Fibroblast of lung (primary cell): ENCODE measurements around the gene MRGPRX4. TPM values are rescaled to one million over a fixed set of nuclear protein-coding genes. Genes with fewer than 3 reads are reported as not detected.
"Not testable (repeated sequence)": the region's sequence is repeated elsewhere in the genome, so short reads cannot be mapped to it uniquely, and the experiment has no call there.

Experiments
- DNase-seq, 2 donors: peaks; one replicate each; pipeline versions ENCODE4 v3.0.0 to v3.0.0-alpha.2; 2010; ENCODE audit warnings: low read depth in 2 of 2
- H2AFZ ChIP-seq: 2 replicates; pipeline ENCODE4 v1.5.1; 2012; ENCODE audit warnings: low read length, control low read depth, inconsistent platforms
- H3K27ac ChIP-seq: 2 replicates; pipeline ENCODE4 v1.5.1; 2011; ENCODE audit warnings: low read length, control low read depth; ENCODE audit not compliant: insufficient read depth
- H3K27me3 ChIP-seq: 2 replicates; pipeline ENCODE4 v1.5.1; 2011; ENCODE audit warnings: mild to moderate bottlenecking, low read length; ENCODE audit not compliant: control insufficient read depth, insufficient read depth
- H3K36me3 ChIP-seq: 2 replicates; pipeline ENCODE4 v1.5.1; 2011; ENCODE audit warnings: low read length; ENCODE audit not compliant: control insufficient read depth, insufficient read depth
- H3K4me1 ChIP-seq: 2 replicates; pipeline ENCODE4 v1.5.1; 2011; ENCODE audit warnings: low read length; ENCODE audit not compliant: control insufficient read depth, insufficient read depth; ENCODE audit errors: extremely low read depth
- H3K4me2 ChIP-seq: 2 replicates; pipeline ENCODE4 v1.5.1; 2011; ENCODE audit warnings: low read length, control low read depth; ENCODE audit not compliant: insufficient read depth; ENCODE audit errors: extremely low read depth
- H3K4me3 ChIP-seq, 4 experiments: fragments of 200-600 bp in 1 of 4; sonication (generic) in 1 of 4; replicated peaks in 1 of 4; 2 replicates each; pipeline ENCODE4 v1.5.1; 2011 to 2016; ENCODE audit warnings: low read length in 4 of 4, low read depth in 3 of 4, mild to moderate bottlenecking in 3 of 4, control low read depth in 2 of 4, inconsistent platforms in 1 of 4, mixed read lengths in 1 of 4; ENCODE audit not compliant: insufficient read depth in 1 of 4; ENCODE audit errors: control extremely low read depth in 1 of 4
- H3K79me2 ChIP-seq: 2 replicates; pipeline ENCODE4 v1.5.1; 2012; ENCODE audit warnings: mild to moderate bottlenecking, low read length, inconsistent platforms; ENCODE audit not compliant: control insufficient read depth, insufficient read depth
- H3K9ac ChIP-seq: 2 replicates; pipeline ENCODE4 v1.5.1; 2011; ENCODE audit warnings: mild to moderate bottlenecking, low read length, control low read depth; ENCODE audit not compliant: insufficient read depth
- H3K9me3 ChIP-seq: 2 replicates; pipeline ENCODE4 v1.5.1; 2012; ENCODE audit warnings: low read depth, low read length; ENCODE audit not compliant: control insufficient read depth, insufficient read depth
- H4K20me1 ChIP-seq: 2 replicates; pipeline ENCODE4 v1.5.1; 2011; ENCODE audit warnings: low read length; ENCODE audit not compliant: control insufficient read depth, insufficient read depth; ENCODE audit errors: extremely low read depth
- CTCF ChIP-seq, 2 donors: IDR thresholded peaks in 1 of 2; conservative IDR thresholded peaks in 1 of 2; 1 replicate in 1 of 2; 2 replicates in 1 of 2; pipeline ENCODE4 v1.5.1; 2011 to 2012; ENCODE audit warnings: low read length in 2 of 2, control low read depth in 1 of 2, inconsistent platforms in 1 of 2, low read depth in 1 of 2, mild to moderate bottlenecking in 1 of 2
- EZH2 ChIP-seq: IDR thresholded peaks from 2 replicates; pipeline ENCODE4 v1.5.1; 2012; ENCODE audit warnings: low read length, control low read depth, mild to moderate bottlenecking; ENCODE audit errors: missing control alignments
- polyA minus RNA-seq: library from RNA; depleted of rRNA, polyadenylated mRNA; stranded (reverse); fragments of >200 nt; gene quantifications from 2 replicates; pipeline ENCODE4 v1.2.3, GENCODE V29; 2011; ENCODE audit warnings: low replicate concordance
- polyA plus RNA-seq, 2 donors: library from polyadenylated mRNA; depleted of rRNA in 1 of 2; stranded (reverse) in 1 of 2; unstranded in 1 of 2; fragments of >200 nt; gene quantifications; 2 replicates each; pipeline ENCODE4 v1.2.1, GENCODE V29; 2011 to 2012; ENCODE audit warnings: missing spikeins in 1 of 2
- total RNA-seq: library from RNA; depleted of rRNA; stranded (reverse); fragments of >200 nt; gene quantifications from 2 replicates; pipeline ENCODE4 v1.2.1, GENCODE V29; 2014

MRGPRX4 gene
- not detected in 2 replicates for total RNA-seq
- polyA plus RNA-seq = not detected in 2 replicates
- not detected in 2 replicates for polyA plus RNA-seq (2012)
- not detected in 2 replicates for polyA minus RNA-seq

GRCh38 chr11:18172666-18173065 is at the start of gene MRGPRX4:
MRGPRX4 (plus strand) TSS chr11:18172837; CDS start chr11:18173257, 420 bp downstream.
- Histone ChIP-seq H3K27ac (no peak within 1 kb of the TSS), H3K9me3 (no peaks in the 10 kb centered on the region), H3K4me2 (no peak within 1 kb of the TSS), H4K20me1 (no peaks in the 10 kb centered on the region), H3K4me3 (no peak within 1 kb of the TSS), H2AFZ (no peak within 1 kb of the TSS), H3K27me3 (peaks cover 3% of the 10 kb centered on the region), H3K36me3 (no peaks in the 10 kb centered on the region), H3K4me1 (no peaks in the 10 kb centered on the region), H3K79me2 (no peaks in the 10 kb centered on the region), H3K9ac (no peak within 1 kb of the TSS)
- no peak for DNase-seq
- TF ChIP-seq EZH2 = no peak
- no peak for TF ChIP-seq CTCF (conservative IDR thresholded peaks at IDR 0.05 in 1 of 2, IDR thresholded peaks at IDR 0.05 in 1 of 2; ENCODE audit: low read depth in 1 of 2, low read length in 2 of 2)

DNA sequence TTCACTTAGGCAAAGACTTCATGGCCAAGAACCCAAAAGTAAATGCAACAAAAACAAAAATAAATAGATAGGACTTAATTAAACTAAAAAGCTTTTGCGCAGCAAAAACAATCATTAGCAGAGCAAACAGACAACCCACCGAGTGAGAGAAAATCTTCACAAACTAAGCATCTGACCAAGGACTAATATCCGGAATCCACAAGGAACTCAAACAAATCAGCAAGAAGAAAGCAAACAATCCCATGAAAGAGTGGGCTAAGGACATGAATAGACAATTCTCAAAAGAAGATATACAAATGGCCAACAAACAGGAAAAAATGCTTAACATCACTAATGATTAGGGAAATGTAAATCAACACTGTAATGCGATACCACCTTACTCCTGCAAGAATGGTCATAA is 41.5 kb upstream of the MRGPRX4 start:
- H4K20me1 ChIP-seq, H3K36me3 ChIP-seq, H3K9me3 ChIP-seq, H3K27ac ChIP-seq, H3K9ac ChIP-seq, H3K4me1 ChIP-seq, H2AFZ ChIP-seq, DNase-seq, H3K79me2 ChIP-seq, H3K4me2 ChIP-seq, H3K4me3 ChIP-seq, H3K27me3 ChIP-seq: not testable (repeated sequence)

GRCh38 chr11:18132341-18132740 is 40.3 kb upstream of the MRGPRX4 start, which contains the start of gene MRGPRX3:
MRGPRX3 (plus strand) TSS chr11:18132571; CDS start chr11:18137203, 4,632 bp downstream.
- no peak within 1 kb of the TSS for H3K4me2 ChIP-seq
- H2AFZ ChIP-seq = no peak within 1 kb of the TSS
- no peak for DNase-seq
- H3K27me3 ChIP-seq = peaks cover 2% of the 10 kb centered on the region
- H3K9me3 ChIP-seq = no peaks in the 10 kb centered on the region
- H3K9ac ChIP-seq = no peak within 1 kb of the TSS
- no peaks in the 10 kb centered on the region for H4K20me1 ChIP-seq
- TF ChIP-seq EZH2 (no peak), CTCF (conservative IDR thresholded peaks at IDR 0.05 in 1 of 2, IDR thresholded peaks at IDR 0.05 in 1 of 2; ENCODE audit: low read depth in 1 of 2, low read length in 2 of 2) (no peak)
- no peak within 1 kb of the TSS for H3K27ac ChIP-seq
- H3K36me3 ChIP-seq = no peaks in the 10 kb centered on the region
- no peaks in the 10 kb centered on the region for H3K4me1 ChIP-seq
- H3K79me2 ChIP-seq = no peaks in the 10 kb centered on the region
- H3K4me3 ChIP-seq = no peak within 1 kb of the TSS
